Pulmonary artery endothelial cell (primary cell): Measurements from ENCODE around the gene CCDC69. TPM values are rescaled to one million over a fixed set of nuclear protein-coding genes. Genes with fewer than 3 reads are reported as not detected.
"Not testable (repeated sequence)": the region's sequence is repeated elsewhere in the genome, so short reads cannot be mapped to it uniquely, and the experiment has no call there.

Experiments used
- DNase-seq: peaks from one replicate; pipeline ENCODE4 v3.0.0-alpha.2; 2011; ENCODE audit warnings: low read depth, low spot score
- total RNA-seq: library from RNA; depleted of rRNA; stranded (reverse); fragments of >200 nt; gene quantifications from 2 replicates; pipeline ENCODE4 v1.2.3, GENCODE V29; 2014

CCDC69 gene
- total RNA-seq, 1 donor from 2014 or later, result 8.2 TPM

- DNase-seq, result no peak
Observed at GRCh38 chr5:151245680-151246219, 21.9 kb upstream of the CCDC69 start.

GRCh38 chr5:151244206-151244605 is 20.3 kb upstream of the CCDC69 start:
- DNase-seq, result no peak

GRCh38 chr5:151243564-151243963 is 19.7 kb upstream of the CCDC69 start:
- DNase-seq, result no peak

GRCh38 chr5:151243127-151243526 is 19.2 kb upstream of the CCDC69 start:
- no peak for DNase-seq

- DNase-seq, result no peak
Observed at GRCh38 chr5:151240924-151241635, 17.2 kb upstream of the CCDC69 start.

- DNase-seq, result not testable (repeated sequence)
Observed at GRCh38 chr5:151240268-151240835, 16.5 kb upstream of the CCDC69 start.

GRCh38 chr5:151239237-151239861 is 15.5 kb upstream of the CCDC69 start:
- no peak for DNase-seq

GRCh38 chr5:151238303-151238741 is 14.4 kb upstream of the CCDC69 start:
- DNase-seq, result no peak

- no peak for DNase-seq
Observed at GRCh38 chr5:151237685-151238084, 13.8 kb upstream of the CCDC69 start.

GRCh38 chr5:151236888-151237287 is 13.0 kb upstream of the CCDC69 start:
- no peak for DNase-seq

GRCh38 chr5:151235239-151235571 is 11.3 kb upstream of the CCDC69 start:
- DNase-seq, result not testable (repeated sequence)

GRCh38 chr5:151234476-151235238 is 10.8 kb upstream of the CCDC69 start:
- DNase-seq, result no peak

- DNase-seq, result no peak
Observed at GRCh38 chr5:151233616-151234085, 9.8 kb upstream of the CCDC69 start.

- no peak for DNase-seq
Observed at GRCh38 chr5:151231359-151231758, 7.5 kb upstream of the CCDC69 start.

GRCh38 chr5:151230048-151230680 is 6.3 kb upstream of the CCDC69 start:
- DNase-seq, result no peak

- DNase-seq, result no peak
Observed at GRCh38 chr5:151228986-151229385, 5.1 kb upstream of the CCDC69 start.

GRCh38 chr5:151227918-151228447 is 4.1 kb upstream of the CCDC69 start:
- DNase-seq, result no peak

GRCh38 chr5:151225475-151225874 is 1.6 kb upstream of the CCDC69 start:
- no peak for DNase-seq

- DNase-seq, result no peak
Observed at GRCh38 chr5:151225071-151225470, 1.2 kb upstream of the CCDC69 start.

- no peak for DNase-seq
Observed at GRCh38 chr5:151224372-151224771, 480 bp upstream of the CCDC69 start.
